ENCODE results near the gene TMEM134. TPM values are rescaled to one million over a fixed set of nuclear protein-coding genes. Genes with fewer than 3 reads are reported as not detected.
A peak's percentile ranks its signal among the peaks of the same experiment; 100 is the strongest.

TMEM134 gene
- total RNA-seq, 2 experiments from 2014 or later, result 49.9 to 52.4 TPM

GRCh38 chr11:67465189-67465510, 3.9 kb downstream of the TMEM134 start:
- peak overlapping the region; percentile 81 for H3K4me3 ChIP-seq (ENCODE audit: low read length)
- no peaks in the 10 kb centered on the region for H3K36me3 Mint-ChIP-seq (ENCODE audit: low read depth)
- H3K9me3 ChIP-seq (ENCODE audit: control insufficient read depth in 1 of 2, insufficient read depth in 1 of 2, low read length in 2 of 2), result no peaks in the 10 kb centered on the region
- no peaks in the 10 kb centered on the region for H3K27me3 ChIP-seq (ENCODE audit: control insufficient read depth in 1 of 2, insufficient read depth in 2 of 2, low read length in 2 of 2)
- POLR2A ChIA-PET, result interaction anchor here (0.7 to 8.5 kb wide), 16 partner anchors 14 to 193 kb away, joined by 3 to 131 read pairs (median 8); partner anchors contain the start of genes AIP, CORO1B, POLD4 and PPP1CA
- no peaks in the 10 kb centered on the region for H3K9me3 Mint-ChIP-seq
- H3K4me3 Mint-ChIP-seq, result peak overlapping the region; percentile 89
- ATAC-seq (ENCODE audit: poor library complexity) (peak; percentile 6), DNase-seq (no peak)
- peaks cover 6% of the 10 kb centered on the region for H3K36me3 ChIP-seq (ENCODE audit: insufficient read depth, low read length)
- H3K27ac ChIP-seq (ENCODE audit: low read depth in 1 of 2, low read length in 2 of 2), result peak overlapping the region; percentile 87 to 89
- intact Hi-C loops (cut with DNase I, micrococcal nuclease), result loop anchor here (2.0 to 5.0 kb wide), 2 partner anchors 18 to 48 kb away; partner anchors contain the start of gene CARNS1 (in 1 of the 2)
- TF ChIP-seq, protein P1, sequence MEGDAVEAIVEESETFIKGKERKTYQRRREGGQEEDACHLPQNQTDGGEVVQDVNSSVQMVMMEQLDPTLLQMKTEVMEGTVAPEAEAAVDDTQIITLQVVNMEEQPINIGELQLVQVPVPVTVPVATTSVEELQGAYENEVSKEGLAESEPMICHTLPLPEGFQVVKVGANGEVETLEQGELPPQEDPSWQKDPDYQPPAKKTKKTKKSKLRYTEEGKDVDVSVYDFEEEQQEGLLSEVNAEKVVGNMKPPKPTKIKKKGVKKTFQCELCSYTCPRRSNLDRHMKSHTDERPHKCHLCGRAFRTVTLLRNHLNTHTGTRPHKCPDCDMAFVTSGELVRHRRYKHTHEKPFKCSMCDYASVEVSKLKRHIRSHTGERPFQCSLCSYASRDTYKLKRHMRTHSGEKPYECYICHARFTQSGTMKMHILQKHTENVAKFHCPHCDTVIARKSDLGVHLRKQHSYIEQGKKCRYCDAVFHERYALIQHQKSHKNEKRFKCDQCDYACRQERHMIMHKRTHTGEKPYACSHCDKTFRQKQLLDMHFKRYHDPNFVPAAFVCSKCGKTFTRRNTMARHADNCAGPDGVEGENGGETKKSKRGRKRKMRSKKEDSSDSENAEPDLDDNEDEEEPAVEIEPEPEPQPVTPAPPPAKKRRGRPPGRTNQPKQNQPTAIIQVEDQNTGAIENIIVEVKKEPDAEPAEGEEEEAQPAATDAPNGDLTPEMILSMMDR (IDR thresholded peaks at IDR 0.05), result no peak
- H3K27me3 Mint-ChIP-seq, result no peaks in the 10 kb centered on the region
- H3K27ac Mint-ChIP-seq, result peak overlapping the region; percentile 93
- H3K4me1 Mint-ChIP-seq (ENCODE audit: low read depth), result peaks cover 44% of the 10 kb centered on the region
- CTCF ChIA-PET, result interaction anchor here (0.7 to 1.1 kb wide), 3 partner anchors 18 to 68 kb away, joined by 3 to 4 read pairs (median 4); partner anchors contain the start of gene AIP
- H3K4me1 ChIP-seq (ENCODE audit: insufficient read depth, low read length), result peaks cover 61% of the 10 kb centered on the region

DNA sequence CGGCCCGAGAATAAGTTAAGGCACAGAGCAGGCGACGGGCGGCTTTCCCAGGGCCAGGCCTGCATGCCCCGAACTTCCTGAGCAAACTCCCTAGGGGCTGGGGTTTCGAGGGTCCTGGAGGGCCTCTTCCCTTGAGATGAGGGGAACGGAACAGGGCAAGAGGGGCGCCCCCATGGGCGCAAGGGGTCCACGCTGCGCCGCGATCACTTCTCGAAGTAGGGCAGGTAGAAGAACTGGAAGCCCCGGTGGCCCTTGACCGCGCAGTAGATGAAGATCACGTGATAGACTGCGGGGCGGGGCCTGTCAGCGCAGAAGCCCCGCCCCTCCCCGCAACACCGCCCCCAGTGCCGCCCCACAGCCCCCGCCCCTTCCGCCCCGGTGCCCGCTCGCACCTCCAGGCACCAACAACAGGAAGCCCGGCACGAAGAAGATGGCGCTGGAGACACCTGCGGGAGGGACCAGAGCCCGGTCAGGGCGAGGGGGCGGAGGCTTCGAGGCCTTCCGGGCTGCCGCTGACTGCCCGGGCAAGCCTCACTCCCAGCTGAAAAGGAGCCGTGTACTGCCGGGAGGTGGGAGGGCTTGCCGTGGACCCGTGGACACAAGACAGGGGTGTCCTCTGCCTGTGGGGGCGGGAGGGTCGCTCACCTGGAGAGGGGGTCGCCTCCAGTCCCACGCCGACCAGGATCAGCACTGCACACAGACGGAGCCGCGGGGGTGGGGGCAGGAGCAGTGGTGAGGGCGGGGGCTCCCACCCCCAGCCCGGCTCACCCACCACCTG, 4.5 kb downstream of the TMEM134 start:
- Mint-ChIP-seq H3K27me3 (no peaks in the 10 kb centered on the region), H3K4me3 (peak overlapping the region; percentile 89), H3K36me3 (ENCODE audit: low read depth) (no peaks in the 10 kb centered on the region), H3K4me1 (ENCODE audit: low read depth) (peaks cover 49% of the 10 kb centered on the region), H3K27ac (peak overlapping the region; percentile 93), H3K9me3 (no peaks in the 10 kb centered on the region)
- DNase-seq (peak; percentile 87 to 97 (median 93)), ATAC-seq (ENCODE audit: poor library complexity) (peak; percentile 81)
- no peaks in the 10 kb centered on the region for H3K9me3 ChIP-seq (ENCODE audit: control insufficient read depth in 1 of 2, insufficient read depth in 1 of 2, low read length in 2 of 2)
- peak overlapping the region; percentile 87 to 89 for H3K27ac ChIP-seq (ENCODE audit: low read depth in 1 of 2, low read length in 2 of 2)
- ChIA-PET POLR2A (interaction anchor here (0.7 to 8.5 kb wide), 15 partner anchors 14 to 187 kb away, joined by 3 to 131 read pairs (median 10); partner anchors contain the start of genes AIP, CORO1B, POLD4 and PPP1CA), CTCF (interaction anchor here (0.7 to 1.1 kb wide), 3 partner anchors 18 to 67 kb away, joined by 3 to 4 read pairs (median 4); partner anchors contain the start of gene AIP)
- peaks cover 6% of the 10 kb centered on the region for H3K36me3 ChIP-seq (ENCODE audit: insufficient read depth, low read length)
- H3K27me3 ChIP-seq (ENCODE audit: control insufficient read depth in 1 of 2, insufficient read depth in 2 of 2, low read length in 2 of 2), result no peaks in the 10 kb centered on the region
- peaks cover 57% of the 10 kb centered on the region for H3K4me1 ChIP-seq (ENCODE audit: insufficient read depth, low read length)
- intact Hi-C loops (cut with DNase I, micrococcal nuclease), result loop anchor here (1.0 to 5.0 kb wide), 5 partner anchors 18 to 47 kb away; partner anchors contain the start of genes CARNS1 (in 1 of the 2), CDK2AP2 (in 1 of the 2) and RPS6KB2 (in 1 of the 2)
- TF ChIP-seq, protein P1 (IDR thresholded peaks at IDR 0.05), result no peak
- peak overlapping the region; percentile 81 for H3K4me3 ChIP-seq (ENCODE audit: low read length)

DNA sequence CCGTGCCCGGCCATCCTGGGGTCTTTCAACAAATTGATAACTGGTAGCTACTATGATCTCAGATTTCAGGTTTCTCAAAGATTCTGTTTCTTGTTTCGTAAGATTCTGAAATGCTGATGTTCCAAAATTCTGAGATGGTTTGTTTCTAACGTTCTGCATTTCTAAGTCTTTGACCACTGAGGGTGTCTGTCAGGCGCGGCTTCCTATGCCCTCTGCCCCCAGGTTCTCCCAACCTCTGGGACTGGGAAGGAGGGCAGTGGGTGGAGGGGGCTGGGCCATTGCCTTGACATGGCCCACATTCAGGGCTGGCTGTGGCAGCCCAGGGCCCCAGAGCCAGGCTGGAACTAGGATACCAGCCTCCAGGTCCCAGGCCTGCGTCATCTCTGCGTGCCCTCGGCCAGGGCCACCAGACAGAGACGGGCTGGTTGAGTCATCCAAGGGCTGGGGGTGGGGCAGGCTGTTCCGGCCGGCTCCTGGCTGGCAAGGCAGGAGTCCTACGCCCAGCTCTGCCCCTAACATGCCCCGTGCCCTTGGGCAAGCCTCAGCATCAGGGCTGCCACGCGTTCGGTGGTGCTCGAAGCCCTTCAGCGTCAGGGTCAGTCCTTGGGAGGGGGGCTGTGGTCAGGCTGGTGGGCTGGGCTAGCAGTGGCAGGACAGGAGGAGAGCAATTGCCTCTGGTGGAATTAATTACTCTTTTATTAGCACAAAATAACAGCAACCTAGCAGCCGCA, 5.2 kb downstream of the TMEM134 start:
- Mint-ChIP-seq H3K36me3 (ENCODE audit: low read depth) (no peaks in the 10 kb centered on the region), H3K9me3 (no peaks in the 10 kb centered on the region), H3K4me1 (ENCODE audit: low read depth) (peaks cover 45% of the 10 kb centered on the region), H3K4me3 (peak overlapping the region; percentile 89), H3K27ac (peak overlapping the region; percentile 93), H3K27me3 (no peaks in the 10 kb centered on the region)
- ATAC-seq (ENCODE audit: poor library complexity) (no peak), DNase-seq (peak in 2 of 14 experiments; percentile 56 to 70)
- H3K4me1 ChIP-seq (ENCODE audit: insufficient read depth, low read length), result peaks cover 51% of the 10 kb centered on the region
- CTCF ChIA-PET, result no interaction called here
- POLR2A ChIA-PET, result interaction anchor here (0.6 to 8.5 kb wide), 5 partner anchors 21 to 166 kb away, joined by 3 to 131 read pairs (median 7); partner anchors contain the start of genes AIP, NUDT8 and PTPRCAP
- H3K36me3 ChIP-seq (ENCODE audit: insufficient read depth, low read length), result peaks cover 6% of the 10 kb centered on the region
- peak overlapping the region; percentile 81 for H3K4me3 ChIP-seq (ENCODE audit: low read length)
- H3K9me3 ChIP-seq (ENCODE audit: control insufficient read depth in 1 of 2, insufficient read depth in 1 of 2, low read length in 2 of 2), result no peaks in the 10 kb centered on the region
- peak overlapping the region; percentile 63 to 89 for H3K27ac ChIP-seq (ENCODE audit: low read depth in 1 of 2, low read length in 2 of 2)
- H3K27me3 ChIP-seq (ENCODE audit: control insufficient read depth in 1 of 2, insufficient read depth in 2 of 2, low read length in 2 of 2), result no peaks in the 10 kb centered on the region
- TF ChIP-seq, protein P1 (IDR thresholded peaks at IDR 0.05), result no peak
- intact Hi-C loops (cut with DNase I, micrococcal nuclease), result loop anchor here (1.0 to 2.0 kb wide), 4 partner anchors 17 to 44 kb away; partner anchors contain the start of genes CDK2AP2 (in 1 of the 2) and RPS6KB2 (in 1 of the 2)

Data from CD4-positive, alpha-beta T cell (primary cell).